CD4-positive, CD25-positive, alpha-beta regulatory T cell (primary cell): ENCODE results near the gene NRARP. TPM values are rescaled to one million over a fixed set of nuclear protein-coding genes. Genes with fewer than 3 reads are reported as not detected.
"Not testable (repeated sequence)": the region's sequence is repeated elsewhere in the genome, so short reads cannot be mapped to it uniquely, and the experiment has no call there.

Experiments
- ATAC-seq, 2 donors: fragments of 150-1000 bp; cut with Tn5 transposase; one replicate each; pipeline ENCODE4 v1.10.0; 2021; ENCODE audit warnings: low read depth in 2 of 2, moderate number of reproducible peaks in 2 of 2, moderate library complexity in 1 of 2
- DNase-seq, 3 donors: peaks; one replicate each; pipeline versions ENCODE4 v3.0.0 to v3.0.0-alpha.2; 2012 to 2022; ENCODE audit warnings: mixed read lengths in 1 of 3
- H3K27ac ChIP-seq: one replicate; pipeline ENCODE4 v1.7.0; 2013; ENCODE audit warnings: mild to moderate bottlenecking, low read length; ENCODE audit not compliant: insufficient read depth, poor library complexity, severe bottlenecking
- H3K27me3 ChIP-seq: one replicate; pipeline ENCODE4 v1.7.0; 2013; ENCODE audit warnings: low read length; ENCODE audit not compliant: control insufficient read depth, insufficient read depth
- H3K36me3 ChIP-seq: one replicate; pipeline ENCODE4 v1.7.0; 2013; ENCODE audit warnings: mild to moderate bottlenecking, low read length, moderate library complexity; ENCODE audit not compliant: control insufficient read depth, insufficient read depth
- H3K4me1 ChIP-seq: 2 replicates; pipeline ENCODE4 v1.7.0; 2013; ENCODE audit warnings: mild to moderate bottlenecking, low read length; ENCODE audit not compliant: insufficient read depth, control insufficient read depth, poor library complexity, severe bottlenecking
- H3K4me3 ChIP-seq: one replicate; pipeline ENCODE4 v1.7.0; 2013; ENCODE audit warnings: low read depth, mild to moderate bottlenecking, low read length, moderate library complexity
- H3K9me3 ChIP-seq, 2 experiments: 1 replicate in 1 of 2; 2 replicates in 1 of 2; pipeline ENCODE4 v1.7.0; 2013; ENCODE audit warnings: low read length in 2 of 2, mild to moderate bottlenecking in 1 of 2, moderate library complexity in 1 of 2; ENCODE audit not compliant: control insufficient read depth in 2 of 2
- H3K27ac Mint-ChIP-seq, 3 donors: one replicate each; pipeline ENCODE4 v1.8.0; 2020 to 2022; ENCODE audit warnings: mild to moderate bottlenecking in 3 of 3, mixed read lengths in 3 of 3, moderate library complexity in 2 of 3
- H3K27me3 Mint-ChIP-seq: one replicate; pipeline ENCODE4 v1.8.0; 2022; ENCODE audit warnings: mild to moderate bottlenecking, mixed read lengths
- H3K36me3 Mint-ChIP-seq: one replicate; pipeline ENCODE4 v1.8.0; 2020; ENCODE audit warnings: mixed read lengths
- H3K4me1 Mint-ChIP-seq, 4 donors: one replicate each; pipeline ENCODE4 v1.8.0; 2020 to 2022; ENCODE audit warnings: mixed read lengths in 4 of 4, mild to moderate bottlenecking in 1 of 4
- H3K4me3 Mint-ChIP-seq, 4 donors: one replicate each; pipeline ENCODE4 v1.8.0; 2020 to 2022; ENCODE audit warnings: mild to moderate bottlenecking in 4 of 4, mixed read lengths in 4 of 4, moderate library complexity in 3 of 4
- H3K9me3 Mint-ChIP-seq, 7 donors: one replicate each; pipeline ENCODE4 v1.8.0; 2020 to 2022; ENCODE audit warnings: mixed read lengths in 7 of 7, mild to moderate bottlenecking in 3 of 7, moderate library complexity in 2 of 7
- polyA plus RNA-seq, 4 donors: library from polyadenylated mRNA; unstranded; fragments of 300-500 nt; fragmentation: Illumina TruSeq; gene quantifications; one replicate each; pipeline ENCODE4 v1.2.3, GENCODE V29; 2021
- total RNA-seq: library from RNA; stranded (reverse); gene quantifications from one replicate; pipeline ENCODE4 v1.2.3, GENCODE V29; 2022

NRARP gene
- total and polyA plus RNA-seq, 5 donors from 2014 or later, result 1.6 TPM; not detected in 4

DNA sequence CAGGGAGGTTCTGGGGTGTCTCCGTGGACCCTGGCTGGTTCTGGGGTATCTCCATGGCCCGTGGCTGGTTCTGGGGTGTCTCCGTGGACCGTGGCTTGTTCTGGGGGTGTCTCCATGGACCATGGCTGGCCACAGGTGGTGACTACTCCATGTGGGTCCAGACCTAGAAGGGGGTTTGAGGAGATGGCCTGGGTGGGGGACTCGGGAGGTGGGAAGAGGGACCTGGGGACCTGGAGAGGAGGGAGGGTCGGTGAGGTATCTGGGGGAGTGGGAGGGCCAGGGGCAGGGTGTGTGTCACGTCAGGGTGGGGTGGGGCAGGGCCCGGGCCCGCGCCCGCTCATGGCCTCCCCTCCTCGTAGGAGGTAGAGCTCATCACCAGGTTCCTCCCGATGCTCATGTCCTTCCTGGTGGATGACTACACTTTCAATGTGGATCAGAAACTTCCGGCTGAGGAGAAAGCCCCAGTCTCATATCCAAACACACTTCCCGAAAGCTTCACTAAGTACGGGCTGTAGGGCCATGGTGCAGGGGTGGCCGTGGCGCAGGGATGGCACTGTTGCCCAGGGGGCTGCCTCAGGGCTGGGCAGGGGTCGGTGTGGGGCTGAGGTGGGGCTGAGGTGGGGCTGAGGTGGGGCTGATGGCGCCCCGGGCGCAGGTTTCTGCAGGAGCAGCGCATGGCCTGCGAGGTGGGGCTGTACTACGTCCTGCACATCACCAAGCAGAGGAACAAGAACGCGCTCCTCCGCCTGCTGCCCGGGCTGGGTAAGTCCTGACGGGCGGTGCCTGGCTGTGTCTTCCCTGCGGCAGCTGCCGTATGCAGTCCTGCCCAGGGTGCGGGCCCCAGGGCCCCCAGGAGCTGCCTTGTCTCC, 35.3 kb downstream of the NRARP start:
- no peak for ATAC-seq
- H3K4me3 Mint-ChIP-seq, result no peak overlapping the region

DNA sequence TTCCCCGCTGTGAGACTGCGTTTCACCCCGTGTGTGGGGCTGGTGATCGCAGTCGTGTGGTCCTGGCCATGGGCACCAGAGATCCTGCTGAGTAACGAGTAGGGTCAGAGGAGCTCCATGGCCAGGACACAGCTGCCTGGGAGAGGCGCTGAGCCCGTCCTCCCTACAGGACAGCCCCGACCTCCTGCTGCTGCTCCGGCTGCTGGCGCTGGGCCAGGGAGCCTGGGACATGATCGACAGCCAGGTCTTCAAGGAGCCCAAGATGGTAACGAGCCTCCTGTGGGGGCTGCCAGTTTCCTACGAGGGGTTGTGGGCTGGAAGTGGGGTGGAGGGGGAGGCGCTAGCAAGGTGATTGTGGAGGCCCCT, 35.9 kb downstream of the NRARP start:
- no peaks in the 10 kb centered on the region for H3K27me3 ChIP-seq
- ATAC-seq (no peak), DNase-seq (no peak)
- Mint-ChIP-seq H3K4me3 (no peak overlapping the region), H3K4me1 (peaks cover 0 to 13% (median 5%) of the 10 kb centered on the region in 4 donors), H3K9me3 (no peaks in the 10 kb centered on the region), H3K36me3 (peaks cover 19% of the 10 kb centered on the region), H3K27me3 (no peaks in the 10 kb centered on the region), H3K27ac (no peak overlapping the region)
- peaks cover 34% of the 10 kb centered on the region for H3K36me3 ChIP-seq
- no peak overlapping the region for H3K4me3 ChIP-seq
- H3K9me3 ChIP-seq, result no peaks in the 10 kb centered on the region
- no peak overlapping the region for H3K27ac ChIP-seq
- H3K4me1 ChIP-seq, result no peaks in the 10 kb centered on the region

More for the DNA sequence above, 35.3 kb downstream of the NRARP start:
- Histone ChIP-seq H3K36me3 (peaks cover 34% of the 10 kb centered on the region), H3K27ac (no peak overlapping the region), H3K4me1 (peaks cover 4% of the 10 kb centered on the region), H3K27me3 (no peaks in the 10 kb centered on the region), H3K4me3 (no peak overlapping the region), H3K9me3 (no peaks in the 10 kb centered on the region)
- DNase-seq, result no peak
- peaks cover 15% of the 10 kb centered on the region for H3K36me3 Mint-ChIP-seq
- no peaks in the 10 kb centered on the region for H3K27me3 Mint-ChIP-seq
- peaks cover 0 to 14% (median 6%) of the 10 kb centered on the region in 4 donors for H3K4me1 Mint-ChIP-seq
- no peaks in the 10 kb centered on the region for H3K9me3 Mint-ChIP-seq
- no peak overlapping the region for H3K27ac Mint-ChIP-seq

GRCh38 chr9:137265496-137266161, 36.4 kb downstream of the NRARP start:
- no peaks in the 10 kb centered on the region for H3K27me3 Mint-ChIP-seq
- peaks cover 0 to 13% (median 5%) of the 10 kb centered on the region in 4 donors for H3K4me1 Mint-ChIP-seq
- DNase-seq, result no peak
- no peaks in the 10 kb centered on the region for H3K4me1 ChIP-seq
- H3K27ac Mint-ChIP-seq, result no peak overlapping the region
- no peaks in the 10 kb centered on the region for H3K9me3 Mint-ChIP-seq
- no peaks in the 10 kb centered on the region for H3K27me3 ChIP-seq
- no peak overlapping the region for H3K4me3 Mint-ChIP-seq
- H3K36me3 Mint-ChIP-seq, result peaks cover 19% of the 10 kb centered on the region
- H3K4me3 ChIP-seq, result no peak overlapping the region
- H3K27ac ChIP-seq, result no peak overlapping the region
- H3K9me3 ChIP-seq, result no peaks in the 10 kb centered on the region
- ATAC-seq, result no peak
- H3K36me3 ChIP-seq, result peaks cover 34% of the 10 kb centered on the region

DNA sequence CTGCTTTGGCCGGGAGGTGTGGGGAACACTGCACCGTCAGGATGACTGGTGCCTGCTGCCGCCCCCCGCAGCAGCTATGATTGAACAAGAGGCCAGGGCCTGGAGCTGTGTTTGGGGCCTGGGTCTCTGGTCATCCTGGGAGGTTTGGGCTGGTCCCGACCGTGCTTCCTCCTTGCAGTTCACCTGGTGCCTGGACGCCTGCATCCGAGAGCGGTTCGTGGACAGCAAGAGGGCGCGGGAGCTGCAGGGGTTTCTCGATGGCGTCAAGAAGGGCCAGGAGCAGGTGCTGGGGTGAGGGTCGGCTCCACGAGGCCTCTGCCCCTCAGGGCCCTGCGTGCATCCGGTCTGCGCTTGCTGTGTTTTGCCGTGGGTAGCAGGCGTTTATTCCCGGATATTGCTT, 38.0 kb downstream of the NRARP start:
- Mint-ChIP-seq H3K27ac (no peak overlapping the region), H3K4me3 (no peak overlapping the region), H3K36me3 (peaks cover 14% of the 10 kb centered on the region), H3K9me3 (no peaks in the 10 kb centered on the region), H3K27me3 (no peaks in the 10 kb centered on the region), H3K4me1 (peaks cover 0 to 14% (median 3%) of the 10 kb centered on the region in 4 donors)
- H3K27ac ChIP-seq, result no peak overlapping the region
- H3K9me3 ChIP-seq, result no peaks in the 10 kb centered on the region
- peaks cover 31% of the 10 kb centered on the region for H3K36me3 ChIP-seq
- no peaks in the 10 kb centered on the region for H3K27me3 ChIP-seq
- no peak overlapping the region for H3K4me3 ChIP-seq
- DNase-seq (no peak), ATAC-seq (no peak)
- H3K4me1 ChIP-seq, result no peaks in the 10 kb centered on the region

DNA sequence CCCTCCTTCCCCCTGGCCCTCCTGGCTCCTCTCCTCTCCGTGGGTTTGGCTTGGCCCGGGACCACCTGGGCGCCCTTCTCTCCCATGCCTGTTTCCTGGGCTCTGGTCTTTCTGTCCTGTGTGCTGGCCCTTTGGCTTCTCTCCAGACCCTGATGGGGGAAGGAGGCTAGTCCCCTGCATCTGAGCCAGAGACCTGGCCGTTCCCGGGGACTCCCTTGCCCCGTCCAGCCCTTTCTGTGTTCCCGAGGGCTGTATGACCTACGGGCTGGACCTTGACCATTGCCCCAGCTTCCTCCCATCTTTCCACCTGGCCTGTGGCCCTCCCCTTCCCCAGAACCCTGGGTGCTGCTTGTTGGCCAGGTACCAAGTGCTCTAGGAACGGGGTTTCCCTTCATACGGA, 38.6 kb downstream of the NRARP start:
- H3K4me1 Mint-ChIP-seq, result peaks cover 0 to 11% (median 1%) of the 10 kb centered on the region in 4 donors
- no peak for ATAC-seq
- no peak overlapping the region for H3K27ac Mint-ChIP-seq
- no peak overlapping the region for H3K4me3 Mint-ChIP-seq
- Histone ChIP-seq H3K4me3 (no peak overlapping the region), H3K9me3 (no peaks in the 10 kb centered on the region), H3K27ac (no peak overlapping the region), H3K4me1 (no peaks in the 10 kb centered on the region), H3K36me3 (peaks cover 30% of the 10 kb centered on the region), H3K27me3 (no peaks in the 10 kb centered on the region)
- peaks cover 13% of the 10 kb centered on the region for H3K36me3 Mint-ChIP-seq
- no peak for DNase-seq
- H3K9me3 Mint-ChIP-seq, result no peaks in the 10 kb centered on the region
- no peaks in the 10 kb centered on the region for H3K27me3 Mint-ChIP-seq

GRCh38 chr9:137262909-137263285, 39.2 kb downstream of the NRARP start:
- ATAC-seq (no peak), DNase-seq (no peak)
- H3K36me3 ChIP-seq, result peaks cover 30% of the 10 kb centered on the region
- Mint-ChIP-seq H3K36me3 (peaks cover 12% of the 10 kb centered on the region), H3K27ac (no peak overlapping the region), H3K27me3 (no peaks in the 10 kb centered on the region), H3K4me1 (peaks cover 0 to 10% (median 1%) of the 10 kb centered on the region in 4 donors), H3K9me3 (no peaks in the 10 kb centered on the region), H3K4me3 (no peak overlapping the region)
- no peak overlapping the region for H3K27ac ChIP-seq
- no peaks in the 10 kb centered on the region for H3K4me1 ChIP-seq
- no peaks in the 10 kb centered on the region for H3K9me3 ChIP-seq
- no peaks in the 10 kb centered on the region for H3K27me3 ChIP-seq
- no peak overlapping the region for H3K4me3 ChIP-seq

- DNase-seq, H3K4me3 ChIP-seq: not testable (repeated sequence)
These were observed 39.7 kb downstream of the NRARP start for GRCh38 chr9:137262173-137262908.

More at GRCh38 chr9:137262173-137262908, 39.7 kb downstream of the NRARP start:
- H3K27ac Mint-ChIP-seq, H3K9me3 Mint-ChIP-seq, H3K27me3 ChIP-seq, H3K4me1 ChIP-seq, H3K27me3 Mint-ChIP-seq, H3K4me3 Mint-ChIP-seq, H3K9me3 ChIP-seq, ATAC-seq, H3K4me1 Mint-ChIP-seq, H3K27ac ChIP-seq: not testable (repeated sequence)
- H3K36me3 Mint-ChIP-seq, result peaks cover 12% of the 10 kb centered on the region
- peaks cover 30% of the 10 kb centered on the region for H3K36me3 ChIP-seq
